NCI-H82 treated with DMSO at 0.1 percent for 48 hours (cell line): ENCODE results near the gene ZSCAN32.

Experiments used
- DNase-seq: peaks from one replicate; lab custom pipeline; 2025; ENCODE audit not compliant: unreplicated experiment; lab: John Stamatoyannopoulos, UW

ZSCAN32 gene

DNA sequence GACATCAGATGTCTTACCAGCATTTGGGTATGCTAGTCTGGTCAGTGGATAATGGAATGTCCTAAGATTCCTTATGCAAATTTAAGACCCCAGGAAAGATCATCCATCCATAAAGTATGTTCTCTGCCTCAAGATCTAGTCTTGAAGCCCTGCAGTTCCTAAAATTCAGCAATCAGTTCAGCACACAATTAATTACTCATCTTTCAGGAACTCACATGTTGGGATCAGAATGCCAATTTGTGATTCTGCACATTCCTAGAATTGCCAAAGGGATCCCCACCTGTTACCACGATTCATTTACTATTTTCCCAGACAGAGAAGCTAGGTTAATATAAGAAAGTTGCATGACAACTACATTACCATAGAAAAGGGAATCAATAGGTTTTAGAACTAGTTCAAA is 41.9 kb downstream of the ZSCAN32 start:
- DNase-seq, result no peak

DNA sequence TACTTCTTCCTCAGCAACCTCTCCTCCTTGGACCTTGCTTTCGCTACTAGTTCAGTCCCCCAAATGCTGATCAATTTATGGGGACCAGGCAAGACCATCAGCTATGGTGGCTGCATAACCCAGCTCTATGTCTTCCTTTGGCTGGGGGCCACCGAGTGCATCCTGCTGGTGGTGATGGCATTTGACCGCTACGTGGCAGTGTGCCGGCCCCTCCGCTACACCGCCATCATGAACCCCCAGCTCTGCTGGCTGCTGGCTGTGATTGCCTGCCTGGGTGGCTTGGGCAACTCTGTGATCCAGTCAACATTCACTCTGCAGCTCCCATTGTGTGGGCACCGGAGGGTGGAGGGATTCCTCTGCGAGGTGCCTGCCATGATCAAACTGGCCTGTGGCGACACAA is 44.7 kb downstream of the ZSCAN32 start:
- DNase-seq, result no peak

DNA sequence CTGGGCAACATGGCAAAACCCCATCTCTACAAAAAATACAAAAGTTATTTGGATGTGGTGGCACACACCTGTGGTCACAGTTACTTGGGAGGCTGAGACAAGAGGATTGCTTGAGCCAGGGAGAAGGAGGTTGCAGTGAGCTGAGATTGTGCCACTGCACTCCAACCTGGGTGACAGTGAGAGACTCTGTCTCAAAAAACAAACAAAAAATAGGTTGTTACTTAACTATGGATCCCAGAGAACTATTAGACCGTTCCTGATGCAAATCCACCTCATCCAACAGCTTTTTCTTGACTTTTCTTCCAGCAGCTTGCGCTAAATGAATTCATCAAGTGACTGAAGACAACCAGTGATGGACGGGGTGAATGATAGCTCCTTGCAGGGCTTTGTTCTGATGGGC is 45.2 kb downstream of the ZSCAN32 start, which contains the start of gene OR2C1:
Gene OR2C1, plus strand, starts transcription at position 301 of the 400 bp plus-strand sequence. Its CDS starts 52 bp downstream, at position 353.
- no peak for DNase-seq

DNA sequence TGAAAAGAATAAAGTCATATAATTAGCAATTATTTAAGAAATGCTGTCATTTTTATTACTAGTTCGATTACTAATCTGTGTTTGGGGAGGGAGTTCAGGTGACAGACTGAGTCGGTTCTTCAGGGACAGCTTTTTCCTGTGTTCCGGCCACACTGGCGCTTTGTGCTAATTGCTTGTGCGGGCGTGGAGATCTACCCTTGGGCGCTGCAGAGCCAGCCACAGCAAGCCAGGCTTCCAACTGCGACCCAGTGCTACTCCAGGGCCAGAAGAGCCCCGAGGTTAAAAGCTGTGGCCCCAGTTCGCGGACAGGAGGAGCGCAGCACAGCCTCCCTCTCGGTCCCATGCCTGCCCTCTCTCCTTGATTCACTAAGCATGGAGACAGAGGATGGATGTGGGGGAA is 51.6 kb downstream of the ZSCAN32 start:
- DNase-seq, result no peak

DNA sequence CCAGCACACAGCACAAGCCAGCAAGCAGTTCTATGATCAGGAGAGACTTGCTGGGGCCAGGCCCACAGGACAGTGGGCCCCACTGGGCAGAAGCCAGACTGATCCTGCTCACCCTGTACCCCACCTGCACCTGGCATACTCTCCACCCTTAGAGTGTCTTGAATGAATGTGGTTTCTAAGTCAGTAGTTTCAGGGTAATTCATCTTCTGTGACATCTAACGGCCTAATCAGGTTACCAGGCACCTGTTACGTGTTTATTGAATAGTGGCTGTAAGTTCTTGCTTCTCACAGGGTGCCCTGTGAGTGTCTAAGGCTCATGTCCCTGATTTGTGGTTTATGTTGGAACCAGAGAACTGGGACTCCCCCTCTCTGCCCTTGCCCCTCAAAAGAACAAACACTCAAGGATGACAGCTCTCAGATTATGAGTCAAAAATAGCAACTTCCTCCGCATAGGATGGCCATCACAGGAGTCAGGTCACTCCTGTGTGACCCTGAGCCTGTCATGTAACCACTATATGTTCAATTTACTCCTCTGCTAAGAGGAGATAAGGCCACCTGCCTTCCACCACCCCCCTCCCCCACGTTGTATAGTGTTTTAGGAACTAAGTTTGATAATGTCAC is 52.1 kb downstream of the ZSCAN32 start:
- no peak for DNase-seq

DNA sequence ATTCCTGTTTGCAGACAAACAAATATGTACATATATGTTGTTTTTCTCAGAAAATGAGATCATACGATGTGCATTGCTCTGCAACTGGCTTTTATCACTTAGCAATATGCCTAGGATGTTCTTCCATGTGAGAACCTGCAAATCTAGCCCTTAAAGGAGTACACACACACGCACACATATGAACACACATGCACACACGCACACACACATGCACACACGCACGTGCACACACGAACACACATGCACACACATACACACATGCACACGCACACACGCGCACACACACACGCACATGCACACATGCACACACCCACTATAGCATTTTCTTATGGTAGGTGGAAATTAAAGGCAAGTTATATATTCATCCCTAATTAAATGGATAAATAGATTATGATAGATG is 53.2 kb downstream of the ZSCAN32 start:
- DNase-seq, result no peak

DNA sequence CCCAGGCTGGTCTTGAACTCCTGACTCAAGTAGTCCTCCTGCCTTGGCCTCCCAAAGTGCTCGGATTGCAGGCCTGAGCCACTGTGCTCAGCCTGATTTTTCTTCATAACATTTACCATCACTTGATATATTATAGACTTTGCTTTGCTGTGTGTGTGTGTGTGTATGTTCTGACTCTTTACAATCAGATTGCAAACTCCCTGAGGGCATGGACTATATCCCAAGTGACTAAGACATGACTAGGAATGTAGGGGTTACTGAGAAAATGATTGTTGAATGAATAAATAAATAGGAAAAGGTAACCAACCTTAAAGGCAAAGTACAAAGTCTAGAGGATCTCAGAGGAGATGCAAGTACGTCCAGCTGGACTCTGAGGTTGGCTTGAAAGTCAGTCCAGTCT is 54.8 kb downstream of the ZSCAN32 start:
- DNase-seq, result no peak
